ENCODE results near the gene ACKR3.

Gene ACKR3

GRCh38 chr2:236570081-236570868 is 650 bp downstream of the ACKR3 start:
- DNase-seq: no peak

- no peak for DNase-seq
Observed at GRCh38 chr2:236571145-236571544, 1.5 kb downstream of the ACKR3 start.

- DNase-seq: no peak
Observed at GRCh38 chr2:236572482-236572881, 2.9 kb downstream of the ACKR3 start.

GRCh38 chr2:236573066-236573929 is 3.7 kb downstream of the ACKR3 start:
- DNase-seq: no peak

- no peak for DNase-seq
Observed at GRCh38 chr2:236574000-236574399, 4.4 kb downstream of the ACKR3 start.

- DNase-seq: no peak
Observed at GRCh38 chr2:236574424-236575145, 5.0 kb downstream of the ACKR3 start.

GRCh38 chr2:236575510-236575909 is 5.9 kb downstream of the ACKR3 start:
- DNase-seq: no peak

- DNase-seq: no peak
Observed at GRCh38 chr2:236576087-236576486, 6.5 kb downstream of the ACKR3 start.

- no peak for DNase-seq
Observed at GRCh38 chr2:236576953-236577352, 7.3 kb downstream of the ACKR3 start.

- DNase-seq: no peak
Observed at GRCh38 chr2:236577481-236578410, 8.1 kb downstream of the ACKR3 start.

GRCh38 chr2:236578411-236578846 is 8.8 kb downstream of the ACKR3 start:
- no peak for DNase-seq

GRCh38 chr2:236579048-236579745 is 9.6 kb downstream of the ACKR3 start:
- no peak for DNase-seq

GRCh38 chr2:236579746-236580315 is 10.2 kb downstream of the ACKR3 start:
- no peak for DNase-seq

- no peak for DNase-seq
Observed at GRCh38 chr2:236580746-236581355, 11.2 kb downstream of the ACKR3 start.

GRCh38 chr2:236581546-236581945 is 11.9 kb downstream of the ACKR3 start:
- DNase-seq: no peak

GRCh38 chr2:236582968-236583367 is 13.3 kb downstream of the ACKR3 start:
- DNase-seq: no peak

- DNase-seq: no peak
Observed at GRCh38 chr2:236583621-236584203, 14.1 kb downstream of the ACKR3 start.

- DNase-seq: no peak
Observed at GRCh38 chr2:236584521-236585384, 15.1 kb downstream of the ACKR3 start.

GRCh38 chr2:236585966-236586365 is 16.3 kb downstream of the ACKR3 start:
- no peak for DNase-seq
